COLO829 (cell line): ENCODE data around the gene SACM1L.
A peak's percentile ranks its signal among the peaks of the same experiment; 100 is the strongest.
"Not testable (repeated sequence)": the region's sequence is repeated elsewhere in the genome, so short reads cannot be mapped to it uniquely, and the experiment has no call there.

Source experiments
- DNase-seq: peaks from one replicate; pipeline ENCODE4 v3.0.0; 2012; ENCODE audit warnings: low spot score

The SACM1L gene

DNA sequence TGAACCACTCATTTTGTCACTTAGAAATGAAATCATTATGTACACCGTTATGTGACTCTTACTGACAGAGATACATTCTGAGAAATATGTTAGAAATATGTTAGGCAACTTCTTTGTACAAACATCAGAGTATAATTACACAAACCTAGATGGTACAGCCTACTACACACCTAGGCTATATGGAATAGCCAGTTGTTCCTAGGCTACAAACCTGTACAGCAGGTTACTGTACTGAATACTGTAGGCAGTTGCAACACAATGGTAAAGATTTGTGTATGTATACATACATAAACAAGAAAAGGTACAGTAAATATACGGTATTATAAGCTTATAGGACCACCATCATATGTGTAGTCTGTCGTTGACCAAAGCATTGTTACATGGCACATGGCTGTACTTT lies 3.7 kb downstream of the SACM1L start:
- no peak for DNase-seq

DNA sequence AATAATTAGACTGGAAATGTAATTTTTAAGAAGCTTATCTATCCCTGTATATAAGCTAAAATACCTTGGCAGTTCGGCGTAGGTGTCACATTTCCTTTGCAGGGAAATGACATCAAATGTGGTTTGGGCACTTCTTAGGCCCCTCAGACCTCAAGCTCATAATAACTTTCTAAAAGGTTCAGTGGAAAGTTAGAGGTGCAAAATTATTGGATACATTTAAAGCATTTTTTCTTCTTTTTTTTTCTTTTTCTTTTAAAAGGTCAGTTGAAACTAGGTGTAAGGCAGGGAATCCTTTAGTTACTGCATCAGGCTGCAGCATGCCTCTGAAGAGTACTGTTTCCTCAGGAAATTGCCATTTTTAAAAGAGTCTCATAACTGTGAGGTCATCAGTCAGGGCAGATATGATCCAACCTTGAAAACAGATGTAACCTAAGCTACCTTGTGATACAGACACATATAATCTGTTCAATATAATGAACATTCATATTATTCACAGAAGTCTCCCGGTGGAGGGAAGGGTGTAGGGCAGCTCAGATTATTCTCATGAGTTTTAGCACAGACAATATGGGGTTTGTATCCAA lies 4.8 kb downstream of the SACM1L start:
- peak; percentile 49 for DNase-seq

DNA sequence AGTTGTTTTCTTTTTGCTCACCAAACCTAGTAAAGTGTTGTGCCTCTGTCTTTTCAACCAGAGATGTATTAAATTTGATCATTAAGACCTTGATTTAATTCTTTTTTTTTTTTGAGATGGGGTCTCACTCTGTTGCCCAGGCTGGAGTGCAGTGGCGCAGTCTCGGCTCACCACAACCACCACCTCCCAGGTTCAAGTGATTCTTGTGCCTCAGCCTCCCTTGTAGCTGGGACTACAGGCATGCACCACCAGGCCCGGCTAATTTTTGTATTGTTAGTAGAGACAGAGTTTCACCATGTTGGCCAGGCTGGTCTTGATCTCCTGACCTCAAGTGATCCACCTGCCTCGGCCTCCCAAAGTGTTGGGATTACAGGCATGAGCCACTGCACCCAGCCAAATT lies 6.0 kb downstream of the SACM1L start:
- not testable (repeated sequence) for DNase-seq

DNA sequence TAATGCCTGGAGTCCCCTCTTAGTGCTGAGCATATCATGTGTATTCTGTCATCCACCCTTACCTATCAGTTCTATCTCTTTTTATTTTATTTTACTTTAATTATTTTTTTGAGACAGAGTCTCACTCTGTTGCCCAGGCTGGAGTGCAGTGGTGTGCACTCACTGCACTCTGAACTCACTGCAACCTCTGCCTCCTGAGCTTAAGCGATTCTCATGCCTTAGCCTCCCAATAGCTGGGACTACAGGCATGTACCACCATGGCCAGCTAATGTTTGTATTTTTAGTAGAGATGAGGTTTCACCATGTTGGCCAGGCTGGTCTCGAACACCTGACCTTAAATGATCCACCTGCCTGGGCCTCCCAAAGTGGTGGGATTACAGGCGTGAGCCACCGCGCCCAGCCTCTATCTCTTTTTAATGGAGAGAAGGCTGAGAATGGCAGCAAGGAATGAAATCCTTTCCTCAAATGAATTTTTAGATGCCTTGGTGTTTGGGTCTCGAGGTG lies 11.4 kb downstream of the SACM1L start:
- no peak for DNase-seq

DNA sequence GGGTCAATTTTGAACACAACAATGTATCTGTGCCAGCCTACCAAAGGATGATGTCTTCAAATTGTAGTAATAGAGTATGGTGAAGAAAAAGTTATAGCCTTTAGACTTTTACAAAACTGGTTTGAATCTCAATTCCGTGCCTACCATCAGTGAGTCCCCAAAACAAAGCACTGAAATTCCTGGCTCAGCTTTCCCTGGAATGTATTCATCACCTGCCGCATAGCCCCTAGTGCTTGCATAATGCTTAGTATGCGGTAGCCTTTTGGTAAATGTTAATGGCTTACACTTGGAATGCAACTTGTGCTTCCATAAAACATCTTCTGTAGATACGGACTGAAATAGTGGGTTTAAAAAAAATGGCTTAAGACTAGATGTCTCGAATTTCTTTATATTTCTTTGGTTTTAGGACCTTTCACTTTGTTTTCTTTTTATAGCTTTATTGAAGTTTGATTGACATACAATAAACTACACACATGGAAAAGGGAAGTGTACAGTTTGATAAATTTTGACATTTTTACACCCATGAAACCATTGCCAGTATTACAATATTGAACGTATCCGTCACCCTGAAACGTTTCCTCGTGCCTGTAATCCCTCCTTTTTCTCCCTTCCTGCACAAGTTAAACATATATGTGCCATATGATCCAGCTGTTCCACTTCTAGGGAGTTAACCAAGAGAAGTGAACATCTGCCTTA lies 12.1 kb downstream of the SACM1L start:
- DNase-seq, result no peak

DNA sequence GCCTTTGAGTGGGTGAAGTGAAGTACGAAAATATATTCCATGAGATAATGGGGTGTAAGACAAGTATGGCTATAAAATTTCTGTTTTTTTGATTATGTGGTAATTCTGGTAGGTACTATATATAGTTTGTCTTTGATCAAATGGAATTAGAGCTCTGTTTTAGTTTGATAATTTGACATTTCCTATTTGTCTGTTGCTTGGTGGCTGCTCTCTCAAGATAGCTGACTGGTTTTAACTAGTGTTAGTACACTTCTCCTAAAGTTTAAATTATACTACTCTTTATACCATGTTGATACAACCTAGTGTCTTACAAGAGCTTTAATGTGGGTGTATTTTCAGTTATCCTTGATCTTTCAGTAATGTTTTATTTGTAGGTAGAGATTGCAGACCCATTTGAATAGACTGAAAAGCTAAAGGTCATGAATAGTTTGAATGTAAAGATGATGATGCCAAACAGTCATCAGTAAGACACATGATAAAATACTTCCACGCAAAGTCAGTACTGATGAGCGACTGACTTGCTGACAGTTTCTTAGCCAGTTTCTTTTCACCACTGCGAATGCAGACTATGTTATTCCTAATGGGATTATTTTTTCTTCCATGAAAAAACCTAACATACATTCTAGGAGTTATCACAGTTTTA lies 15.2 kb downstream of the SACM1L start:
- DNase-seq, result no peak

DNA sequence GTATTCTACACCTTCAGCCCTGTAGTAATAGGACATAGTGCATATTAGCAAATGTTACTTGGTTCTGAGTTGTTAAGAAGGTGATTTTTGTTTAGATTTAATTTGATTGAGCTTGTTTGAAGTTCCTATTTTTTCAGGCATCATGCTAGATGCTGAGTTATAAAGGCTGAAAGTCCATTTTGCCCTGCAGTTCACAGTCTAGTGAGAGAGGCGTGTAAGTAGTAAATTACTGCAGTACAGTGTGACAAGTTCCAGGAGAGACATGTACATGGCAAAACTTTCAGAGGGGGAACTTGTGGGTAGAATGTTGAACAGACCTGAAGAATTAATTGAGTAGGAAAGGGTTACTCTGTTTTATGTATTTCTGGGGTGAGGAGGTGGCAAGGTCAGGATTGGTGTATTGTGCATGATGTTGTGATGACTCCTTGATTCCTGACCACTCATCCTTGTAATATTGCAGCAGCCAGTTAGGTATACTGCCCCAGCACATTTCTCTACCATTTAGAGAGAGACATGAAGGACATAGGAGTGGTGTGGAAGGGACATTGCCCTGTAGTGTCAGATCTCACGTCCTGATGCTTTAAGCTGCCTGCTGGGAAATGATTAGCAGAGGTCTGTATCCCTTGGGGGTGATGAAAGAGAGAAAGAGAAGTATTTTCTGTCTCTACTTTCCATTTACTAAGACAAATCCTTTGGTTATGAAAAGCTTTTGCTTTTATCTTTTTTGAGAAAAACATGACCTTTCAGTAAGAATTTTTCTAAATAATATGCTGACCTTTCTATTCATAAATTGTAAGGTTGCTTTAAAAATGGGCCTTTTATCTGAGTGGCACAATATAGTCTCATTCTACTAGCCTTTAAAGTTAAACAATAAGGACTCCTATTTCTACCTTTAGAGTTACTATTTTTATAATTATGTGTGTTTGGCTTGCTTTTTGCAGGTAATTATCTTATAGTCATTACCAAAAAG lies 16.9 kb downstream of the SACM1L start:
- DNase-seq, result no peak

DNA sequence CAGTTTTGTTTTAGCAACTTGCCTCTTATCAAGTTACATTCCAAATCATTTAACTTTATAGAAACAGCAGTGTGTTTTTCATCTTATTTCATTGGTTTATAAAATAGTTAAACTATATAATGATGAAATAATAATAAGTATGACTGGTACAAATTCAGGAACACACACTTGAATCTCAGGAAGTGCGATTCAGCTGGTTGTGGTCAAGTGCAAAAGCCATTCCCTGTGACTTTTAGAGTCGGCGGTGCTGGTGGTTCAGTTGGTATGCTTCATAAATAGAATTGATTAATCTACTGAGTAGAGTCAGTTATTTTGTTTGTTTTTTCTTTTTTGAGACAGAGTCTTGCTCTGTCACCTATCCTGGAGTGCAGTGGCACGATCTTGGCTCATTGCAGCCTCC lies 22.7 kb downstream of the SACM1L start:
- DNase-seq, result no peak

DNA sequence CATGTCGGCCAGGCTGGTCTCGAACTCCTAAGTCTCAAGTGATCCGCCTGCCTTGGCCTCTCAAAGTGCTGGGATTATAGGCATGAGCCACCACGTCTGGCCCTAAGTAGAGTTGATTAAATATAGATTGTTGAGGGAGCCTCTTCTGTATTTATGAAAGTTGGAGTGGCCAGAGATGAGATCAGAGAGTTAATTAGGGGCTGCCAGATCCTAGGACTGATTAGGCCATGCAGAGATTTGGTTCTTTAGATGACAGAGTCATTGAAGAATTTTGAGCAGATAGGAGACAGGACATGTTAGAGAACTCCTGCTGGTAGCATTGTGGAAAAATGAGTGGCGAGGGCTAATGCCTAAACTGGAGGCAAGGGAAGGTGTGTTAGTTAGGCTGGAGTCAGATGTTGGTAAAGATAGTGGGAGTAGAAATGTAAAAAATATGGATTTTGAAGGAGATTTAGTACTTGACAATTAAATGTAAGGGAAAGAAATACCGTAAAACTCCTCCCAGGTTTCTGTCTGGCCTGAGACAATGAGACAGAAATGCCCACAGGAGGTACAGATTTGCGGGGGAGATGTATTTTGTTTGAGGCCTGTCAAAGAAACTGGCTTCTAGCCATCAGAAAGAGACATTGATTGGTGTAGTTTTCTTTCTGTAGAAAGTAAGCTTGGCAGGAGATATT lies 23.4 kb downstream of the SACM1L start:
- no peak for DNase-seq

DNA sequence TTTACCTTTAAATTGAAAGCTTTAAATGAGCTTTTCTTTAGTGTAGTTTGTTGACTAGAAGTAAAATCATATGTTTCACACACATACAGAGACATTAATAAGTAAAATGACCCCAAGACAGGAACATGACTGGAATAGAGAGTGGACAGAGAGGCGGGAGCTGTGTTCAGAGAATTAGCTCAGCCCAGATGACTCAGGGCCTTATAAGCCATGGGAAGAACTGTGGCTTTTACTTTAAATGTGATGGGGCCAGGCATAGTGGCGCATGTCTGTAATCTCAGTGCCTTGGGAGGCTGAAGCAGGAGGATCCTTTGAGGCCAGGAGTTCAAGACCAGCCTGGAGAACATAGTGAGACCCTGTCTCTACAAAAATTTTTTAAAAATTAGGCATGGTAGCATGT lies 26.7 kb downstream of the SACM1L start:
- DNase-seq, result no peak

DNA sequence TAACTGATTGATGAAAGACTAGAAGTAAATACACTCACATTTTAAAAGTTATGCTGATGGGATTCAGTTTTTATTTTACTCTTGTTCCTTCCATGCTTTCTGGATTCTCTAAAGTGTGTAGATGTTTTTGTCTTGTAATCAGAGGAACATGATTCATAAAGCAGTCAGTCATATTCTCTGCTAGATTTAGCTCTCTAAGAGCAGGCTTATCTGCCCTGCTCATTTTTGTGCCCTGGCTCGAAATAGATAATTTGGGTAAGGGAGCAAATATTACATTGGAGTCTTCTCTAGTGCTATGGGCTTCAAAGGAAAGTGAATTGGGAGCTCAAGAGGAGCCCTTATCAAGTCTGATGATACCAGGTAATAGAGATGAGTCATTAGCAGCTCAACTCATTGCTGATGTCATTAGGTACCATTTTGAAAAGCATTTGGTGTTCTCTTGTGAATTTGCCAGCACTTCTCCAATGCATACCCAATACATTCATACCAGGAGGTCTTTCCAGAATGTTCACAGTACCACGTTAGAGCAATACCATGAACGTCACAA lies 27.7 kb downstream of the SACM1L start:
- no peak for DNase-seq

DNA sequence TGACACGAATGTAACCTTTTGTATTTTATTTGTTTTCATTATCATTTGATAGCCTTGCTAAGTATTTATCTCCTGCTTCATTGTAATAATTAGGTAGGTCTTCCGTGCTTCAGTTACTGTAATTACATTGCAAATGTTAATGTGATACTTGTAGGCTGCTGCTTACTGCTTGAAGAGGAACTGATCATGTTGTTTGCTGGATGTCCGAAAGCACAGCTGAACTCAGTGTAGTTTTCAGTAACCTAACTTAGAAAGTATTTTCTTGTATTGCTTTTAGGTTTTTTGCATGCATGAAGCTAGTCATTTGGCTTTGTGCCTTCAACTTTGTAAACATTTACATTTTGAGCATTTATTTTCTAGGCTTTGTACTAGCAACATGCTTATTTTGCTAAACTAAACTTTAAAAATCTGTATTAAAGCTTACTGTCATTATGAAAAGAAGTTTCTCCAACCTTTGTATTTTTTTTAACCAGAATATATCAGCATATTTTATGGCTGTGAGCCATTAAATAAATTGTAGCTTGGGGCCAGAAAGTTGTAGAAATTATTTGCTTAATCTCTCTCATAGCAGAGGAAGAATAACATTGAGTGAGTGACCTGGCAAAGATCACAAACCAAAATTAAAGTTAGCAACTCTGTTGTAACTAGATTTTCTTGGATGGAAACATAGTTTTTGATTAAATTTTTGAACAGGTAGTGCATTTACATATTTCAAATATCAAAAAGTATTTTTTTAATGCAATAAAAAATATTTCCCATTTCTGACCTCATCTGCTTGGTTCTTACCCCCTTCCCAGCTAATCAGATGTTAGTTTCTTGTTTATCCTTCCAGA lies 30.7 kb downstream of the SACM1L start:
- DNase-seq, result no peak

DNA sequence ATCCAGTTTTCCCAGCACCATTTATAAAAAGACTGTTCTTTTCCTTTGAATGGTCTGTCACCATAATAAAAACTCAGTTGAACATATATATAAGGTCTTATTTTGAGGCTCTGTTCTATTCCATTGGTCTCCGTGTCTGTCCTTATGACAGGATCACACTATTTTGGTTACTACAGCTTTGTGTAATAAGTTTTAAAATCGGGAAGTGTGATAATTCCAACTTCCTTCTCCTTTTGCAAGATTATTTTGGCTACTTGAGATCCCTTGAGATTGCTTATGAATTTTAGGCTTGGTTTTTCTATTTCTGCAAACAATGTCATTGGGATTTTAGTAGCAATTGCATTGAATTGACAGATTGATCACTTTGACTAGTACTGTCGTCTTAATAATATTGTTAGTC lies 35.7 kb downstream of the SACM1L start:
- no peak for DNase-seq

DNA sequence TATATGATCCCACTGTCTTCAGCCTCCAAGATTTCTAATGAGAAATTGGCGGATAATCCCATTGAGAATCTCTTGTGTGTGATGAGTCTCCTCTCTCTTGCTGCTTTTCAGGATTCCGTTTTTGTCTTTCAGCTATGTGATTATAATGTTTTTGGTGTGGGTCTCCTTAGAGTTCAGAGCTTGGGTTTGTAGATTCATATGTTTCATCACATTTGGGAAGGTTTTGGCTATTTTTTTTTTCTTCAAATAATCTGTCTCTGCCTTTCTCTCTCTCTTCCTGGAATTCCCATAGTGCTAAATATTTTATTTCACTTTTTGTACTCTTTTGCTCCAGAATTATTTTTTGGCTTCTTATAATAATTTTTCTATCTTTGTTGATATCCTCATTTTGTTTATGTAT lies 40.4 kb downstream of the SACM1L start:
- no peak for DNase-seq

DNA sequence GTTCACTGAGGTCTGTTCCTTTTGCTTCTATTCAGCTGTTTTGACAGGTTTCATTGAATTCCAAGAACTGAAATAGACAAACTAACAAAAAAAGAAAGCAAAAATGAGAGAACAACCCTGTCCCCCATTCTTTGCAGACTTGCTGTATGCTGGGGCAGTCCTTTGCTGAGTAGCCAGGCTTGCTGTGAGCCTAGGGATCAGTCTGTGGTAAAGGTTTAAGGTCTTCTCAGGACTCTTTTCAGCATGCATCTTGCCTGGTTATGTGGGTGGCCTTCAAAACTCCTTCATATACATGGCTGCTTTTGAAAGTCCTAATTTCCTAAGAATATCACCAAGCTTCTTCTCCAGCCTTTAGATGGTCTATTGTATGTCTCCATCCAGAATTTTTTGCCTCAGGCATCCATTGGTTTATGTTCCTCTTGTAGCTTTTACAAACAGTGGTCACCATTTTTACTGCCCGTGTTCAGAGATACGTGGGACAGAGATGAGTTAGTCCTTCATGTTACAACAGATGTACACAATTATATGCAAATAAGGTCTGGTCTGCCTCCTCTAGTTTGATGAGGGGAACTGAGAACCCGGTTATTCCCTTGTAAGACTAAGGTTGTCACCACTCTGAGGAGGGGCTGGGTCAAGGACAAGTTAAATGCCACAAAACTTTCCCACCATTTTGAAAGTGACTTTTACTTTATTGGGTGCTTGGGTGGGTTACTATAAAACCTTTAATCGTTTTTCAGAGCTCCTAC lies 41.4 kb downstream of the SACM1L start:
- no peak for DNase-seq

DNA sequence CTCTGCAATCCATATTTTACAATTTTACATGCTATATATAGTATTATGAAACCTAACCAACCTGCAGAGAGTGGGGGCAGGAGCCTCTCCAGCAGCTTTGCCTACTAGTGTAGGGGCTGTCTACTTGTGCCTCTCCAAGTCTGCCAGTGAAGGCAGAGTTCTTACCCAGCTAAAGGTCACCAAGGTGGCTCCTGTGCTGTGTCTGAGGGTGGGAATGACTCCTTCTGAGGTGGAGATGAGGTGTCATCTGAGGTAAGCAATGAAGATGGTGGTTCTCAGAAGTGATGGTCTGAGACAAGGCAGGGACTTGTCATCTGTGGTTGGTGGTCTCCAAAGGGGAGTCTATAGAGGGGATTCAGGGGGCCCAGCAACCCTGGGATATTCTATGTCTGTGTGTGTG lies 47.5 kb downstream of the SACM1L start:
- no peak for DNase-seq

DNA sequence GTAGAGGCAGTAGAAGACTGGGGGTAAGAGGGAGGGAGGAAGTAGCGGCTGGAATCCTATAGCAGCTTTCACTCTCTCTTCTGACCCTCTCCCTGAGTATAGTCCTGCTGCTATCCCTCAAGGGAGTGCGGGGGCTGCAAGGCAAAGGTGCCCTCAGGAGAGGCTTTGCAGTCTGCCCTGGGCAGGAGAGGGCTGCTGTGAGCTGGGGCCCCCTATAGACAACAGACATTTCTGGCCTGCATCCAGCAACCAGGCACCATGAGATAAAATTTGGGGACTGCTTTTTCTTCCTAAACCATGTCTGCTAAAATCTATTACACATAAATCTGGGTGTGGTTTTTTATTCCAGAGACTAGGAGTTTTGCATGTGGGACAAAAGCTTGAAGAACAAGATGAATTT lies 48.0 kb downstream of the SACM1L start:
- no peak for DNase-seq

DNA sequence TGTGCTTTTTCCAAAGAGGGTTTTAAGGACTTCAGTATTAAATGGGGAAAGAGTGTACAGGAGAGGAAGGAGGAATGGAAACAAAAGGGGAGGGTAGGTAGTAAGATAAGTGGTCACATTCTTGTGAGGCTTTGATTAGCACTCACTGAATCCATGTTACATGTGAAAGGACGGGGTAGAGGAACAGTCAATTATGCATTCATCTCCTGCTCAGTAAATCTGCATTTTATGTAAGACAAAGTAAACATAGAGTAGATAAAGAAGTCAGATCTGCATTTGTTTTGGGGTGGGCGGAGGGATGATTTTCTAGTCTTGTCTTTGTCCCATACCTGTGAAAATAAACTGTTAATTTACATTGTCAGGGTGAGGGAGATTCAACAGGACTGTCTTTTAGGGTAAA lies 50.8 kb downstream of the SACM1L start:
- DNase-seq, result no peak

DNA sequence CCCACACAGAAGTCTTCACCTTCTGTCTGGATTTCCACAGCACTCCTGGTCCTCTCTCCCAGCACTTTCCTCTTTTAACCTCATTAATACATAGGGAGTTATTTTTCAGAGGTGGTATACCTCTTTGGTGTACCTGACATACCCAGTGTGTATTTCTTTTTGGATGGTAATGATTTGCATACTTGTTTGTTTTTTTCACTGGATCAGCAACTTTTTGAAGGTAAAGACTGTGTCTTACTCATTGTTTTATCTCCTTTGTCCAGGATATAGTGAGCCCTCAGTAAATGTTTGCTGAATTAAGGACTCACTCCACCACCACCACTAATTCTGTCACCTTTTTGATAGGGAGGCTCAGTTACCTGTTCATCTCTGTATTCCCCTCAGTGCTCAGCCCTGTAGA lies 52.1 kb downstream of the SACM1L start:
- DNase-seq, result no peak
